ENCODE data around the gene CHI3L1. TPM values are rescaled to one million over a fixed set of nuclear protein-coding genes. Genes with fewer than 3 reads are reported as not detected.

CHI3L1 gene
- total RNA-seq, 1 experiment from 2014 or later, result not detected

DNA sequence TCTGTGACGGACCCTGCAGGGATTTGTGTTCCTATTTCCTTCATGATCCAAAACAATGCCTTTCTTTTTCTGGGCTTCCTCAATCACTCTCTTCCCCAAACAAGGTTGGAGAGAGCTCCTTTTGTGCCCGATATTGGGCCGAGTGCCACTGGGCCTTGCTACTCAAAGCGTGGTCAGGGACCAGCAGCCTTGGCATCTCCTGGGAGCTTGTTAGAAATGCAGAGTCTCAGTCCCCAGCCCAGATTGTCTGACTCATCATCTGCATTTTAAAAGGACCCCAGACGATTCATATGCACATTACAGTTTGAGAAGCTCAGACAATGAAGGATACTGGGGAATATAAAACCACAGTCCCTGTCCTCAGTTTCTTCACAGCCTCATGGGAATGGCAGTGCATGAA is 39.1 kb downstream of the CHI3L1 start:
- peak overlapping the region; percentile 17 to 62 (median 41); a peak in 4 of 7 replicates for H3K27ac Mint-ChIP-seq
- Histone ChIP-seq H4K91ac (ENCODE audit: insufficient read length, low read depth, low read length) (no peak overlapping the region), H3K9me3 (ENCODE audit: control insufficient read depth, low read depth, low read length) (no peaks in the 10 kb centered on the region), H3K23ac (ENCODE audit: insufficient read length, low read depth, low read length) (no peak overlapping the region), H3K79me2 (ENCODE audit: insufficient read depth, low read length) (no peaks in the 10 kb centered on the region), H2BK15ac (ENCODE audit: low read depth, low read length) (no peak overlapping the region), H3K4me2 (ENCODE audit: insufficient read depth, insufficient read length, low read length) (peak overlapping the region; percentile 0), H3T11ph (ENCODE audit: low read length) (no peak overlapping the region), H2AFZ (ENCODE audit: low read length) (no peak overlapping the region), H2AK5ac (ENCODE audit: insufficient read length, low read length) (no peak overlapping the region), H4K20me1 (ENCODE audit: control insufficient read depth, insufficient read depth, insufficient read length) (no peaks in the 10 kb centered on the region), H3K79me1 (ENCODE audit: insufficient read depth, low read depth, low read length, poor library complexity, severe bottlenecking) (no peaks in the 10 kb centered on the region), H2BK120ac (ENCODE audit: low read depth, low read length, poor library complexity, severe bottlenecking) (no peak overlapping the region), H2BK5ac (ENCODE audit: insufficient read length, low read length) (no peak overlapping the region), H3K27ac (ENCODE audit: insufficient read length, low read depth, low read length) (no peak overlapping the region), H4K8ac (replicated peaks; ENCODE audit: insufficient read length, low read depth, low read length) (no peak overlapping the region), H3K4ac (ENCODE audit: low read depth, low read length) (no peak overlapping the region), H4K5ac (ENCODE audit: insufficient read length, low read depth, low read length) (no peak overlapping the region), H3K4me1 (ENCODE audit: insufficient read depth, low read length) (peaks cover 14% of the 10 kb centered on the region; the same call in 1 of the 2 replicates), H3K9ac (ENCODE audit: extremely low read depth, insufficient read length, low read length) (no peak overlapping the region), H3K14ac (ENCODE audit: insufficient read depth, low read length) (no peak overlapping the region), H3K56ac (ENCODE audit: insufficient read length, low read depth, low read length) (no peak overlapping the region), H2BK12ac (ENCODE audit: insufficient read length, low read depth, low read length) (no peak overlapping the region), H3K27me3 (ENCODE audit: insufficient read depth, low read length) (no peaks in the 10 kb centered on the region), H3K23me2 (ENCODE audit: insufficient read length, low read depth, low read length, poor library complexity, severe bottlenecking) (no peaks in the 10 kb centered on the region), H2BK20ac (ENCODE audit: low read depth, low read length, poor library complexity, severe bottlenecking) (no peak overlapping the region), H3K18ac (ENCODE audit: insufficient read length, low read depth, low read length) (no peak overlapping the region)
- no peaks in the 10 kb centered on the region; the same call in none of the 2 replicates for H3K27me3 Mint-ChIP-seq (ENCODE audit: low read depth)
- H3K4me1 Mint-ChIP-seq, result peaks cover 73 to 90% of the 10 kb centered on the region in 2 experiments
- H3K9me3 Mint-ChIP-seq, result peaks cover 2 to 8% of the 10 kb centered on the region in 2 experiments; a peak in 3 of 5 replicates
- peak overlapping the region in 1 of 2 experiments; percentile 60; a peak in 1 of 5 replicates for H3K4me3 Mint-ChIP-seq
- H3K36me3 Mint-ChIP-seq (ENCODE audit: insufficient read depth in 1 of 3, low read depth in 3 of 3), result peaks cover 0 to 9% (median 2%) of the 10 kb centered on the region in 3 experiments; a peak in 3 of 7 replicates
- no peak for DNase-seq
- WGBS (ENCODE audit: extremely low coverage, insufficient read length, low lambda C conversion rate), result no CpG with 5 or more reads among the region's 5 CpGs
- TF ChIP-seq, protein P1, sequence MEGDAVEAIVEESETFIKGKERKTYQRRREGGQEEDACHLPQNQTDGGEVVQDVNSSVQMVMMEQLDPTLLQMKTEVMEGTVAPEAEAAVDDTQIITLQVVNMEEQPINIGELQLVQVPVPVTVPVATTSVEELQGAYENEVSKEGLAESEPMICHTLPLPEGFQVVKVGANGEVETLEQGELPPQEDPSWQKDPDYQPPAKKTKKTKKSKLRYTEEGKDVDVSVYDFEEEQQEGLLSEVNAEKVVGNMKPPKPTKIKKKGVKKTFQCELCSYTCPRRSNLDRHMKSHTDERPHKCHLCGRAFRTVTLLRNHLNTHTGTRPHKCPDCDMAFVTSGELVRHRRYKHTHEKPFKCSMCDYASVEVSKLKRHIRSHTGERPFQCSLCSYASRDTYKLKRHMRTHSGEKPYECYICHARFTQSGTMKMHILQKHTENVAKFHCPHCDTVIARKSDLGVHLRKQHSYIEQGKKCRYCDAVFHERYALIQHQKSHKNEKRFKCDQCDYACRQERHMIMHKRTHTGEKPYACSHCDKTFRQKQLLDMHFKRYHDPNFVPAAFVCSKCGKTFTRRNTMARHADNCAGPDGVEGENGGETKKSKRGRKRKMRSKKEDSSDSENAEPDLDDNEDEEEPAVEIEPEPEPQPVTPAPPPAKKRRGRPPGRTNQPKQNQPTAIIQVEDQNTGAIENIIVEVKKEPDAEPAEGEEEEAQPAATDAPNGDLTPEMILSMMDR (conservative IDR thresholded peaks at IDR 0.05), result no peak
